Hepatocyte (in vitro differentiated cells): Measurements from ENCODE around the gene SLC6A7. TPM values are rescaled to one million over a fixed set of nuclear protein-coding genes. Genes with fewer than 3 reads are reported as not detected.
A peak's percentile ranks its signal among the peaks of the same experiment; 100 is the strongest.

Experiments
- DNase-seq: peaks from one replicate; pipeline ENCODE4 v3.0.0-alpha.2; 2016; ENCODE audit warnings: low spot score
- H2AFZ ChIP-seq: fragments of 200-600 bp; sonication (generic); 2 replicates; pipeline ENCODE4 v1.6.0; 2016; ENCODE audit warnings: antibody characterized with exemption, mild to moderate bottlenecking
- H3K27ac ChIP-seq: fragments of 200-600 bp; sonication (generic); 2 replicates; pipeline ENCODE4 v1.5.1; 2016; ENCODE audit warnings: mild to moderate bottlenecking
- H3K27me3 ChIP-seq: fragments of 200-600 bp; sonication (generic); 2 replicates; pipeline ENCODE4 v1.6.1; 2016
- H3K36me3 ChIP-seq: fragments of 200-600 bp; sonication (generic); replicated peaks from 2 replicates; pipeline ENCODE4 v1.5.1; 2016; ENCODE audit warnings: low read depth; ENCODE audit not compliant: insufficient read depth
- H3K4me1 ChIP-seq: fragments of 200-600 bp; sonication (generic); 2 replicates; pipeline ENCODE4 v1.5.1; 2016; ENCODE audit warnings: mild to moderate bottlenecking, moderate library complexity; ENCODE audit not compliant: insufficient read depth
- H3K4me2 ChIP-seq: fragments of 200-600 bp; sonication (generic); 2 replicates; pipeline ENCODE4 v1.6.0; 2016
- H3K4me3 ChIP-seq: fragments of 200-600 bp; sonication (generic); 2 replicates; pipeline ENCODE4 v1.5.1; 2016; ENCODE audit warnings: mild to moderate bottlenecking
- H3K79me2 ChIP-seq: fragments of 200-600 bp; sonication (generic); 2 replicates; pipeline ENCODE4 v1.6.0; 2017; ENCODE audit warnings: mild to moderate bottlenecking
- H3K9me2 ChIP-seq: fragments of 200-600 bp; sonication (generic); replicated peaks from 2 replicates; pipeline ENCODE4 v1.6.0; 2017; ENCODE audit warnings: mild to moderate bottlenecking; ENCODE audit not compliant: insufficient read depth
- H3K9me3 ChIP-seq: fragments of 200-600 bp; sonication (generic); 2 replicates; pipeline ENCODE4 v1.5.1; 2016; ENCODE audit warnings: low read depth, mild to moderate bottlenecking
- H4K20me1 ChIP-seq: fragments of 200-600 bp; sonication (generic); 2 replicates; pipeline ENCODE4 v1.6.0; 2016; ENCODE audit warnings: mild to moderate bottlenecking; ENCODE audit not compliant: insufficient read depth, poor library complexity, severe bottlenecking
- CTCF ChIP-seq: fragments of 200-600 bp; sonication (generic); IDR thresholded peaks from 2 replicates; pipeline ENCODE4 v1.5.1; 2016; ENCODE audit warnings: antibody characterized with exemption, mild to moderate bottlenecking; ENCODE audit not compliant: poor library complexity
- EZH2 ChIP-seq: fragments of 200-600 bp; sonication (generic); IDR thresholded peaks from 2 replicates; pipeline ENCODE4 v1.6.1; 2016; ENCODE audit warnings: antibody characterized with exemption, mild to moderate bottlenecking, borderline replicate concordance
- EZH2phosphoT487 ChIP-seq: fragments of 200-600 bp; sonication (generic); IDR thresholded peaks from one replicate; pipeline ENCODE4 v1.6.1; 2018; ENCODE audit warnings: antibody characterized with exemption, mild to moderate bottlenecking, low read depth, moderate library complexity; ENCODE audit not compliant: unreplicated experiment, severe bottlenecking
- WGBS: methylation state at CpG from one replicate; pipeline ENCODE4 v1.1.6; 2016; ENCODE audit warnings: low lambda C conversion rate; ENCODE audit errors: missing lambda C conversion rate; 5-methylcytosine and 5-hydroxymethylcytosine counted together
- polyA plus RNA-seq: library from polyadenylated mRNA; unstranded; fragments of >200 nt; fragmentation: Nextera tagmentation; extraction: Ambion mirVana; gene quantifications from 2 replicates; pipeline ENCODE4 v1.2.1, GENCODE V29; 2016
- total RNA-seq: library from RNA; depleted of rRNA; stranded (reverse); fragments of >200 nt; gene quantifications from 2 replicates; pipeline ENCODE4 v1.2.3, GENCODE V29; 2014

Gene SLC6A7
- total and polyA plus RNA-seq, 2 experiments from 2014 or later: 0.39 to 1.1 TPM

GRCh38 chr5:150179019-150179620, 10.7 kb upstream of the SLC6A7 start:
- no peak overlapping the region for H2AFZ ChIP-seq
- H3K9me2 ChIP-seq: no peaks in the 10 kb centered on the region
- no peak for TF ChIP-seq EZH2phosphoT487
- TF ChIP-seq CTCF: no peak
- no peak for TF ChIP-seq EZH2
- no peaks in the 10 kb centered on the region for H4K20me1 ChIP-seq
- 92% methylated on average over 7 of the region's 7 CpGs for WGBS
- H3K79me2 ChIP-seq: peaks cover 16% of the 10 kb centered on the region
- no peaks in the 10 kb centered on the region for H3K36me3 ChIP-seq
- H3K4me1 ChIP-seq: peaks cover 13% of the 10 kb centered on the region
- no peak for DNase-seq
- H3K4me2 ChIP-seq: no peak overlapping the region
- no peak overlapping the region for H3K27ac ChIP-seq
- H3K9me3 ChIP-seq: no peaks in the 10 kb centered on the region
- H3K27me3 ChIP-seq: no peaks in the 10 kb centered on the region
- no peak overlapping the region for H3K4me3 ChIP-seq

GRCh38 chr5:150180241-150181026, 9.4 kb upstream of the SLC6A7 start:
- no peak for DNase-seq
- Histone ChIP-seq H3K27ac (peak overlapping the region; percentile 59), H3K4me1 (peaks cover 22% of the 10 kb centered on the region), H3K4me3 (no peak overlapping the region), H3K4me2 (peak overlapping the region; percentile 5), H2AFZ (no peak overlapping the region), H3K9me3 (no peaks in the 10 kb centered on the region), H3K27me3 (no peaks in the 10 kb centered on the region), H3K36me3 (no peaks in the 10 kb centered on the region), H4K20me1 (no peaks in the 10 kb centered on the region), H3K9me2 (no peaks in the 10 kb centered on the region), H3K79me2 (peaks cover 13% of the 10 kb centered on the region)
- TF ChIP-seq EZH2phosphoT487 (no peak), EZH2 (no peak), CTCF (no peak)
- 81% methylated on average over 16 of the region's 18 CpGs for WGBS

GRCh38 chr5:150181027-150181426, 8.8 kb upstream of the SLC6A7 start:
- no peak overlapping the region for H2AFZ ChIP-seq
- H3K4me3 ChIP-seq: no peak overlapping the region
- peak overlapping the region; percentile 5 for H3K4me2 ChIP-seq
- peak overlapping the region; percentile 59 for H3K27ac ChIP-seq
- peaks cover 13% of the 10 kb centered on the region for H3K79me2 ChIP-seq
- no peaks in the 10 kb centered on the region for H3K9me2 ChIP-seq
- no peaks in the 10 kb centered on the region for H3K27me3 ChIP-seq
- H3K9me3 ChIP-seq: no peaks in the 10 kb centered on the region
- H3K36me3 ChIP-seq: no peaks in the 10 kb centered on the region
- DNase-seq: no peak
- H3K4me1 ChIP-seq: peaks cover 27% of the 10 kb centered on the region
- H4K20me1 ChIP-seq: no peaks in the 10 kb centered on the region
- WGBS: 65% methylated on average over 5 of the region's 5 CpGs
- no peak for TF ChIP-seq CTCF
- TF ChIP-seq EZH2: no peak
- no peak for TF ChIP-seq EZH2phosphoT487
